Vagina (tissue), 2 donors: ENCODE measurements around the gene ZDHHC12.

ENCODE experiments used
- CTCF ChIP-seq, 3 experiments: fragments of 450-650 bp in 2 of 3; fragments of 200-600 bp in 1 of 3; sonication (generic) in 1 of 3; IDR thresholded peaks; one replicate each; pipeline ENCODE4 v1.5.1; 2017 to 2019; ENCODE audit warnings: antibody characterized with exemption in 3 of 3, mild to moderate bottlenecking in 2 of 3, moderate library complexity in 2 of 3
- POLR2A ChIP-seq, 2 donors: fragments of 450-650 bp; IDR thresholded peaks; one replicate each; pipeline ENCODE4 v1.6.1; 2017; ENCODE audit warnings: antibody characterized with exemption in 2 of 2, mild to moderate bottlenecking in 2 of 2, moderate library complexity in 2 of 2
- POLR2AphosphoS5 ChIP-seq, 2 donors: sonication (generic); formaldehyde crosslinking; IDR thresholded peaks; one replicate each; pipeline ENCODE4 v1.9.0; 2017; ENCODE audit warnings: antibody characterized with exemption in 2 of 2, mild to moderate bottlenecking in 2 of 2, low read depth in 1 of 2; ENCODE audit not compliant: insufficient read depth in 1 of 2

GRCh38 chr9:128705051-128705965 is 18.6 kb downstream of the ZDHHC12 start:
- TF ChIP-seq CTCF (IDR thresholded peaks at IDR 0.05), result no peak
- TF ChIP-seq POLR2A (IDR thresholded peaks at IDR 0.05), result no peak
- TF ChIP-seq POLR2AphosphoS5 (IDR thresholded peaks at IDR 0.05; ENCODE audit: insufficient read depth in 1 of 2, low read depth in 1 of 2), result no peak
